LoVo (cell line): ENCODE measurements around the gene PPP4C.

Experiments
- DNase-seq: peaks from one replicate; pipeline ENCODE4 v3.0.0-alpha.2; 2016; ENCODE audit warnings: low spot score

PPP4C gene

GRCh38 chr16:30054959-30055553 is 20.7 kb upstream of the PPP4C start:
- no peak for DNase-seq

- no peak for DNase-seq
These were observed 15.4 kb upstream of the PPP4C start for GRCh38 chr16:30060346-30060745.

- DNase-seq, result no peak
These were observed 14.8 kb upstream of the PPP4C start for GRCh38 chr16:30060836-30061554.

- DNase-seq, result no peak
These were observed 12.4 kb upstream of the PPP4C start for GRCh38 chr16:30063278-30063892.

GRCh38 chr16:30063893-30064728 is 11.7 kb upstream of the PPP4C start:
- peak; percentile 64 for DNase-seq

GRCh38 chr16:30064729-30065101 is 11.1 kb upstream of the PPP4C start:
- DNase-seq, result no peak

- DNase-seq, result peak; percentile 97
These were observed 10.5 kb upstream of the PPP4C start, which contains the start of gene ALDOA for GRCh38 chr16:30065102-30065942. TSS of gene ALDOA (plus strand) at chr16:30065760. CDS start at chr16:30066898, 1,138 bp downstream.

- DNase-seq, result no peak
These were observed 9.6 kb upstream of the PPP4C start for GRCh38 chr16:30065943-30066760.

- no peak for DNase-seq
These were observed 8.8 kb upstream of the PPP4C start for GRCh38 chr16:30066761-30067583.

- DNase-seq, result no peak
These were observed 8.2 kb upstream of the PPP4C start for GRCh38 chr16:30067584-30067916.

GRCh38 chr16:30068333-30068732 is 7.5 kb upstream of the PPP4C start:
- DNase-seq, result no peak

GRCh38 chr16:30068750-30069610 is 6.8 kb upstream of the PPP4C start:
- DNase-seq, result no peak

GRCh38 chr16:30069611-30070462 is 6.0 kb upstream of the PPP4C start:
- DNase-seq, result no peak

GRCh38 chr16:30070490-30070889 is 5.3 kb upstream of the PPP4C start:
- DNase-seq, result no peak

GRCh38 chr16:30076276-30076791 is 540 bp downstream of the PPP4C start:
- no peak for DNase-seq

GRCh38 chr16:30077656-30078055 is 1.9 kb downstream of the PPP4C start:
- no peak for DNase-seq

- no peak for DNase-seq
These were observed 3.0 kb downstream of the PPP4C start for GRCh38 chr16:30078744-30079143.

GRCh38 chr16:30079480-30079879 is 3.7 kb downstream of the PPP4C start:
- DNase-seq, result no peak
